Astrocyte of the cerebellum (primary cell): Measurements from ENCODE around the gene RHOD.
A peak's percentile ranks its signal among the peaks of the same experiment; 100 is the strongest.

Experiments
- DNase-seq: peaks from one replicate; pipeline ENCODE4 v3.0.0-alpha.2; 2011; ENCODE audit warnings: low read depth
- H3K4me3 ChIP-seq: 2 replicates; pipeline ENCODE4 v1.5.1; 2011; ENCODE audit warnings: mild to moderate bottlenecking, low read depth, low read length, moderate library complexity
- in situ Hi-C: cut with HindIII; loops from 2 replicates; pipeline ENCODE4 v1.10.0; 2017; ENCODE audit warnings: low sequenced_read_pairs
- TF ChIP-seq, protein P1 (sequence below): IDR thresholded peaks from 2 replicates; pipeline ENCODE4 v1.5.1; 2012; ENCODE audit warnings: low read length, low read depth, moderate library complexity, mild to moderate bottlenecking; ENCODE audit errors: missing control alignments

RHOD gene

GRCh38 chr11:67120456-67120855, 63.8 kb downstream of the RHOD start:
- TF ChIP-seq, protein P1, sequence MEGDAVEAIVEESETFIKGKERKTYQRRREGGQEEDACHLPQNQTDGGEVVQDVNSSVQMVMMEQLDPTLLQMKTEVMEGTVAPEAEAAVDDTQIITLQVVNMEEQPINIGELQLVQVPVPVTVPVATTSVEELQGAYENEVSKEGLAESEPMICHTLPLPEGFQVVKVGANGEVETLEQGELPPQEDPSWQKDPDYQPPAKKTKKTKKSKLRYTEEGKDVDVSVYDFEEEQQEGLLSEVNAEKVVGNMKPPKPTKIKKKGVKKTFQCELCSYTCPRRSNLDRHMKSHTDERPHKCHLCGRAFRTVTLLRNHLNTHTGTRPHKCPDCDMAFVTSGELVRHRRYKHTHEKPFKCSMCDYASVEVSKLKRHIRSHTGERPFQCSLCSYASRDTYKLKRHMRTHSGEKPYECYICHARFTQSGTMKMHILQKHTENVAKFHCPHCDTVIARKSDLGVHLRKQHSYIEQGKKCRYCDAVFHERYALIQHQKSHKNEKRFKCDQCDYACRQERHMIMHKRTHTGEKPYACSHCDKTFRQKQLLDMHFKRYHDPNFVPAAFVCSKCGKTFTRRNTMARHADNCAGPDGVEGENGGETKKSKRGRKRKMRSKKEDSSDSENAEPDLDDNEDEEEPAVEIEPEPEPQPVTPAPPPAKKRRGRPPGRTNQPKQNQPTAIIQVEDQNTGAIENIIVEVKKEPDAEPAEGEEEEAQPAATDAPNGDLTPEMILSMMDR, result no peak
- no peak for DNase-seq
- in situ Hi-C loops, result no loop called here
- H3K4me3 ChIP-seq, result peak overlapping the region; percentile 78

DNA sequence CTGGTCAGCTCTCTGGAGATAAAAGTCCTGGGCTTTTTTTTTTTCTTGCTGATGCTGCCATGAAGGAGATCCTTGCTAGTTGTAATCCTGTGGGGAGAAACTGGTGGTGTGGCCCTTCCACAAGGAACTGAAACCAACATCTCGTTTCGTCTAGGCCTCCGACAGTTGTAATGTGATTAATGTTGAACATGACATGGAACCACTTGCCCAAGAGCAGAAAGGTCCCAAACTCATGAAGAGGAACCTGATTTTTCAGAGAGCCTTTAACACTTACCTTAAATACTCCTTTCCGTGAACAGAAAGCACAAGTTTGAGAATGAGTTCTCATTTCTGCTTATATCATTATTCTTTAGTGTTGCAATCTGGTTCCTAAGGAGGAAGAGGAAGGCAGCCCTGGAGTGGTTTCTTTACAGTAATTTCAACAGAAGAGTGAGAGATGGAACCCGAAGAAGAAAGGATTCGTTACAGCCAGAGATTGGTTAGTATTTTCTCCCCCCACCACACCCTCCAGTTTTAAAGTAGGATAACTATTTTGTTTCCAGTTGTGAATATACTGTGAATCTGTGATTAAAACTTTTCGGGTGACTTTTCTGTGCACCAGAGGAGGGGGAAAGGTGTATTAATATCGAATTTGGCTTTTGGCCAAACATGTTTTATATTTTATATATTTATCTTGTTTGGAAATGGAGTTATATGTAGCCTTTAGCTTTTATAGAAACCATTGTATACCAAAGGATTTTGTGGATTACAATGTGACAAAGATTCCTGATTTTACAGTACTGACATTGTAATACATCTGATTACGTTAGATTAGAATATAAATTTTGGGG, 64.4 kb downstream of the RHOD start:
- H3K4me3 ChIP-seq, result peak overlapping the region; percentile 78
- in situ Hi-C loops, result no loop called here
- DNase-seq, result no peak
- TF ChIP-seq, protein P1, result no peak
